SHP77 (cell line): ENCODE results near the gene TMEM176B.

Source experiments
- DNase-seq, 2 experiments: peaks; one replicate each; lab custom pipeline; 2025; lab: John Stamatoyannopoulos, UW

Gene TMEM176B

GRCh38 chr7:150799741-150800580, at the start of gene TMEM176B:
Gene TMEM176B, minus strand, starts transcription at chr7:150800364. Its CDS starts 3,795 bp downstream, at chr7:150796569.
- DNase-seq: no peak

DNA sequence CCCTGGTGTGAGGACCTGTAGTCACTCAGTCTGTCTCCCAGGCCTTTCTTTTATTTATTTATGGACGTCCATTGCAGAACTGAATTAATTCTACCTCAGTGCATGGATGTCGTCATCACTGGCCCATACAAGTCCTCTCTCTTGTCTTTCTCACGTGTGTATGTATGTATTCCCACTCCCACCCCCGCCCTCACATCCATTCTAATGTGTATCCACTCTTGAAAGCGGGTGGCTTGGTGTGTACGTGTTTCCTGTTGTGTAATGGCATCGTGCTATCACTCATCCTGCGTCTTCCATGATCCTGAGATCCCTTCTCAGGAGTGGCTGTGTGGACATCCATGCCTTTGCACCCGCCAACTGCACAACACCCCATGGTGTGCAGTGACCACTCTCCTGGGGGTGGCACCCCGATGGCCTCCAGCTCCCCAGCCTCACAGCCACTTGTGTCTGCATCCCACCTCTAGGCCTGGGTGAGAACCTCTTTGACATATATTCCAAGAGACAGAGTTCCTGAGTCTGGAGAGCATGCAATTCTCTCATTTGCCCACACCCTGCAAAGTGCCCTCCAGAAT, 49.1 kb upstream of the TMEM176B start:
- no peak for DNase-seq

- DNase-seq: no peak
These were observed 48.5 kb upstream of the TMEM176B start for GRCh38 chr7:150848561-150849115.

- DNase-seq: no peak
These were observed 47.9 kb upstream of the TMEM176B start for GRCh38 chr7:150848111-150848510.

DNA sequence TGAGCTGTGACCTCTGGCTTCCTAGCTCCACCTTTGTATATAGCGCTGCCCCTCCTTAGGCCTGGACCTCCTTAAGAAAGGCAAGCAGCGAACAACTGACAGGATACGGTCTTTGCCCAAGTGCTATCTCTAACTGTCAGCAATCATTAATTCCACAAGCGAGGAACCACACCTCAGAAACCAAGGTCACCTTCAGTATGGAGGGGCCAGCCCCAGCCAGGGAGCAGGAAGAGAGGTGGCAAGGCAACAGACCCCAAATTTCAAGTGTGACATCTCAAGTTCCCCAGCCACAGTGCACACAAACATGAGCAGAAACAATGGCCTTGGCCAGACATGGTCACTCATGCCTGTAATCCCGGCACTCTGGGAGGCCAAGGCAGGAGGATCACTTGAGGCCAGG, 47.4 kb upstream of the TMEM176B start:
- no peak for DNase-seq

- DNase-seq: no peak
These were observed 46.3 kb upstream of the TMEM176B start for GRCh38 chr7:150846291-150847115.

DNA sequence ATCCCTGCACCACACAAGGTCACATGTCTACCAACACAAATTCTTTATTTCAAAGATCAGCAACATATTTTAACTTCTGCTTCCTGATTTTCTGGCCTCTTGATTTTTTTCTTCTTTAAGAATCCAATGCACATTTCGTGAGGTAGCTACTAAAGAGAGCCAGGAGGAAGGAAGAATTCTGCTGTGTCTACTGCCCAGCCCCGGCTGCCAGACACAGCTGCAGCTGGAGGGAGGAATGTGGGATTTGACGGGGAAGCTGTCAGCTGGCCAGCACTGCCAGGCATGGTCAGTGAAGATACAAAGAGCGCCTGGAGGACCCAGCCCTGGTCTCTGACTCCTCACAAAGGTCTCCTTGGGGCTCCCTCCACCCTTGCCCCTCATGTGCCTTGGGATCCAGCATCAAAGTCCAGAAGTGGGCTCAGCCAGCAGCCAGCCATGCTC, 45.3 kb upstream of the TMEM176B start:
- DNase-seq: no peak

DNA sequence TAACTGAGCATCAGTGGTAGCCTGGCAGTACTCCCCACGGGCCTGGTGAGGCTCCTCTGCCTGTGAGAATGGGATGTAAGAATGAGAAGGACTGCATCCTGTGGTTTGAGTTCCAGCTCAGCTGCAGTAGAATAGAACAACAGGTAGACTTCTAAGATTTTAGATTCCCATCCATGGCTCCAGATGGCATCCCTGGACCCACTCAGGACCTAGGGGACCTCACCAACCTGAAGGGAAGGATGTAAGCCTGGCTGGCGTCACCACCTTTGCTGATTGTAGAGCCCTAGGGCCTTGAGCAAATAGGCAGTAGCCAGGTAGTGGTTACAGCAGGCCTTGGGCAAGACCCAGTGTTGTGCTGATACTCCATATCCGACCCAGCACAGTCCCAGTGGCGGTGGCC, 42.6 kb upstream of the TMEM176B start:
- DNase-seq: no peak

DNA sequence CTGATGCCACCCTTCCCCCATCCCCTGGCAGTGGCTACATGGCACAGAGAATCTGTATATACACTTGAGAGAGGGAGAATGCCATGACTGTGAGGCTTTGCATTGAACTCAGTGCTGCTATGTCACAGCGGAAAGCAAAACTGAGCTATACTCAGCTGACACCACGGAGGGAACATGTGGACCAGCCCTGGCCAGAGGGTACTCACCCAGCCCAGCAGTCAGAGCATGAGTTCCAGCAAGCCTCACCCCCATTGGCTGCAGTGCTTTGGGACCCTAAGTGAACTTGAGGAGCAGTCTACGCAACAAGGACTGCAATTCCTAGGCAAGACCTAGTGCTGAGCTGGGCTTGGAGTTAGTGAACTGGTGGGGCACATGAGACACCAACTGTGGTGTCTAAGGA, 41.9 kb upstream of the TMEM176B start:
- DNase-seq: no peak

GRCh38 chr7:150838965-150839650, 38.9 kb upstream of the TMEM176B start:
- no peak for DNase-seq

- DNase-seq: no peak
These were observed 35.6 kb upstream of the TMEM176B start for GRCh38 chr7:150835702-150836280.

DNA sequence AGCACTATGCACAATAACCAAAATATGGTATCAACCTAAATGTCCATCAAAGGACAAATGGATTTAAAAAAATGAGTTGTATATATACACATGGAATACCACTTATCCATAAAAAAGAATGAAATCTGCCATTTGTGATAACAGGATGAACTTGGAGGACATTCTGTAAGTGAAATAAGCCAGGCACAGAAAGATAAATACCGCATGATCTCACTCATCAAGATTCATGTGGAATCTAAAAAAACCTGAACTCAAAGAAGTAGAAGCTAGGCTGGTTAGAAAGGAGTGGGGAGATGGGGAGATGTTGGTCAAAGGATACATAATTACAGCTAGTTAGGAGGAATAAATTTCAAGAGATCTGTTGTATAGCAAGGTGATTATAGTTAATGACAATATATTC, 34.9 kb upstream of the TMEM176B start:
- DNase-seq: no peak

- no peak for DNase-seq
These were observed 31.7 kb upstream of the TMEM176B start for GRCh38 chr7:150831851-150832250.

GRCh38 chr7:150830937-150831336, 30.8 kb upstream of the TMEM176B start:
- peak; percentile 61 to 75 for DNase-seq

DNA sequence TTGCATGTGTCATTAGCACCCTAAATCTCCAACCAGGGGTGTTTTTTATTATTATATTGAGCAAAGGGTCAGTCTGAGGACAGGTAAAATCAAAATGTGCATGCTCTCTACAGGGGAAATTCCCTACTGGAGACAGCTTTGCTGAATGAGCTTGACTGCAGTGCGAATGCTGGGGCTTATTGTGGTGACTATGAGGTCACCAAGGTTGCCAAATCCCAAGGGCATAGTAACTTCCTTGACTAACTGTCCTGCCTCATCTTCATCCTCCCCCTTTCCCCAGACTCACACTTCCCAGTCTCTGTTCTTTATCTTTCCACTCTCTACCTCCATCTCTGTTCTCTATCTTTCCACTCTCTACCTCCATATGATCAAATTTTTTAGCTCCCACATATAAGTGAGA, 29.3 kb upstream of the TMEM176B start:
- no peak for DNase-seq

- no peak for DNase-seq
These were observed 28.2 kb upstream of the TMEM176B start for GRCh38 chr7:150828384-150828783.

GRCh38 chr7:150826061-150826849, 26.1 kb upstream of the TMEM176B start:
- DNase-seq: no peak

DNA sequence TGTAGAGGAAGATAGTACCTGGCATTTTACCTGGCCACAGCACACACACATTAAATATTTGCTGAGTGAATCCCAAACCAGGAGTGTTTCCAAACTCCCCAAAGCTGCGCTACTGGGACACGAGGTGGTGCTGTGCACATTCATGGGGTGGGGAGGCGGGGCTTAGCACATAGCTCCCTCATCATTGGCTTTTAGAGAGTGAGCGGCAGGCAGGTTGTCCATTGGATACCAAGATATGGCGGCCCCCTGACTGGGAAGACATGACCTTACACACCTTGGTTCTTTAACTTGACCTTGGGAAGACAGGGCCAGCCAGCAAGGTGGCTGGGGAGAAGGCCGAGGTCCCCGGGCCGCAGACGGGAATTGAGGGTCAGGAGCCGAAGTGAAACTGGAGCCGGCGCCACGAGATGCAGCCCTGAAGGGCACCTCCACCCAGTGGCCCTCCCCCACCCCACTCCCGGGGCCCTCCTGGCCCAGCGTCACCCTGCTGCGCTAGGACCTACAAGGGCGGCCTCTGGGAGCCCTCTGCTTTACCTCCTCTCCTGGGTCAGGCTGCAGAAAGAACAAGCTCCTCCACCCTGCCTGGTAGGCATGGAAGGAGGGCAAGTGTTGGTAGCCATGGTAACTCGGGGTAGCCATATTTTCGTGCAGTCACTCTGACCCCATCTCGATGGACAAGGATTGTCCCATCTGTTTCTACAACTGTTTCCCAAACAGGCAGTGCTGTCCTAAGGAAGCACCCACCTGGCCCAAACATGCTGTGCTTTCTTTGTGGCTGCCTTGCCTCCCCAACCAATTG, 24.4 kb upstream of the TMEM176B start:
- no peak for DNase-seq

DNA sequence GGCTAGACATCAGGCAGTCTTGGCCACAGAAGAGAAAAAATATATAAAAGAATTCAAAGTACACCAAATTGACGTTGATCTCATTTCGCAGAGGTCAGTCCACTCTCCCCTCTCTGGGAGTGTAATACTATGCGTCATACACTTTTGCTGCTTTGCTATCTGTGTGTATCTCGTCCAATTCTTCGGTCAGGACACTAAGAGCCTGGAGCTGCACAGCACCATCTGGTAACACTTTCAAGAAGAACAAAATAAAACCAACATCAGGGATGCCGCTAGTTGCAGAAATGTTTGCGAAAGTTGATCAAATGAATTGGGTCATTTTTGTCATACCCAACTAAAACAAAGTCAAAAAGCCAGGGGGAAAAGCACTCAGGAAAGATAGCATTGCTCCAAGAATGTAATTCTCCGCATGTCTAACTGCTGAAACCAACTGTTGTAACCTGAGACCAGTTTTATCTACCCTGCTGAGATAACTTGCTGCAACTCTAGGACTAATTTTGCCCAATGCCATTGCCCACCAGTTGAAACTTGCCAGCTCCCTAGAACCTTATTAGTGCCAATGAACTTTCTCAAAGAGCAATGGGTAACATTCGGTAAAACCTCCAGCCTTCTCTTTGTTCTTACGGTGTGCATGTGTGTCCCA, 23.4 kb upstream of the TMEM176B start:
- DNase-seq: no peak
